GDM1 (cell line): ENCODE measurements around the gene HECW1.
"Not testable (repeated sequence)": the region's sequence is repeated elsewhere in the genome, so short reads cannot be mapped to it uniquely, and the experiment has no call there.

Experiments
- DNase-seq: peaks from one replicate; lab custom pipeline; 2025; lab: John Stamatoyannopoulos, UW

Gene HECW1

DNA sequence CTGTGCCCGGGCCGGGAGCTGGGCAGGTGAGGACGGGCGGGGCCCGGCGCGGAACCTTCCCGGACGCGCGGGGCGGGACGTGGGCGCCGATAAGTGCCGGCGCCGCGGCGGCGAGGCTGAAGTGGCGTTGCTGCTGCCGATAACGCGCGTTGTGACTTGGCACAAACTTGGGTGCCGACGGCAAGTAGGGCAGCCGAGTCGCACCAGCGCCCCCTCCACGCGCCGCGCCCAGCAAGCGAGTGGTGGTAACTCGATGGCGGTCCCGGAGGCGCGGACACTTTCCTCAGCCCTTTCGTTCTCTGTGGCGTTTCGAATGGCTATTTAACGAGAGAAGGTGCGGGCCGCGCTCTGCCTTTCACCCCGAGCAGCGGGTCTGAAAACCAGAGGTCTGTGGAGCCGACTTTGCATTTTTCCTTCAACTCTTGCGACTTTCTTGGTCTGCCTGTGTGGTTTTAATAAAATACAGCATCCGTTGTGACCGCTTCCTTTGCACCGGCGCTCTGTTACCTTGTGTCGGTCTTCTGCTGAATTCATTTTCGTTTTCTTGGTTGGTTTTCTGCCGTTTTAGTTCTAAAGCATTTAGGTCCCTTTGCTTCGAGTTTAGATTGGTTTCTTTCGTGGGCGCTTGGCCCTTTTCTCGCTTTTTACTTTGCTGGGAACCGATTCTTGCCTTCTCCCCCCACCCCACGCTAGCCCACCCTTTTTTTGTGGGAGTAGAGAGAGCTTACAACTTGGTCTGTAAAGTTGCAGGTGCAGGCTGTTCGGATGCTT is 471.2 kb downstream of the HECW1 start:
- DNase-seq: peak; percentile 34

GRCh38 chr7:43584195-43584586 is 471.7 kb downstream of the HECW1 start:
- peak; percentile 7 for DNase-seq

DNA sequence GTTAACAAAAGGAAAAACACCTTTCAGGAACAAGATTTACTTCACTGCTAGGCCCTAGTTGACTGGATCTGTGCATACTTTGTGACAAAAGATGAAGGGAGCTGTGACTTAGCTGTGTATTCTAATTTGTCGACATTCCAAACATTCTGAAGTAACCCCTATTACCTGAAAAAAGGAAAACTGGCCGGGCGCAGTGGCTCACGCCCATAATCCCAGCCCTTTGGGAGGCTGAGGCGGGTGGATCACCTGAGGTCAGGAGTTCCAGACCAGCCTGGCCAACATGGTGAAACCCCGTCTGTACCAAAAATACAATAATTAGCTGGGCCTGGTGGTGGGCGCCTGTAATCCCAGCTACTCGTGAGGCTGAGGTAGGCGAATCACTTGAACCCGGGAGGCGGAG is 472.3 kb downstream of the HECW1 start:
- DNase-seq: not testable (repeated sequence)

DNA sequence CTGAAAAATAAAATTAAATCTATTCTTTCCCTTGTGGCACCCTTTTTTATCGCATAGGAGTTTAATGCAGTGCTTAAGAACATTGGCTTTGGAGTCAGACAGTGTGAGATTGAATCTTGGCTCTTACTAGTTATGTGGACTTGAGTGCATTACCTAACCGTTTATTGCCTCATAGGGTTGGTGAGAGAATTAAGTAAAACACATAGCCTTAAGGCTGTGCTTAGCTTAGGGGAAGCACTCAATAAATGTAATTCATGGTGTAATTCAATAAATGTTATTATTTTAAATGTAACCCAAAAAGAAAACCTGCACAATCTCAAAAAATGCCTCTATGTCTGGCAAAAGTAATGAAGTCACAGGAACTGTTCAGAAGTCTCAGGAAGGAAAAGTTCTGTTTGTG is 473.1 kb downstream of the HECW1 start:
- no peak for DNase-seq

GRCh38 chr7:43586251-43586900 is 473.9 kb downstream of the HECW1 start:
- DNase-seq: no peak

DNA sequence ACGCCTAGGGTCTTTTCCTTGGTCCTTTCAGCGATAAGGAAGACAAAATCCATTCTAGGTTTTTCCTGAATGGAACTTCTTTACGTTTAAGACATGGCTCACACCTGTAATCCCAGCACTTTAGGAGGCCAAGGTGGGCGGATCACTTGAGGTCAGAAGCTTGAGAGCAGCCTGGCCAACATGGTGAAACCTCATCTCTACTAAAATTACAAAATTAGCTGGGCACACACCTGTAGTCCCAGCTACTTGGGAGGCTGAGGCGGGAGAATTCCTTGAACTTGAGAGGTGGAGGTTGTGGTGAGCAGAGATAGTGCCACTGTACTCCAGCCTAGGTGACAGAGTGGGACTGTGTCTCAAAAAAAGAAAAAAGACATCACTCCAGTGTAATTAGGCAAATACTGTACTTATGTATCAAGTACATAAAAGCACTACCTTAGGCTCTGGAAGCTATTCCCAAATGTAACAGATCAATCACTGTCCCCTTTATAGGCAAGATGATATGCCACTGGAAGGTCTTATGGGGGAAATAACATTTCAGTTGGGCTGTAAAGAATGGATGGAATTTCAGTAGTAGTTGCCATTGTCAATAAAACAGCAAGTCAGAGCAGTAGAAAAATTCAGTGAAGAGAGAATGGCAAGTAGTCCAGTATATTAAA is 476.2 kb downstream of the HECW1 start:
- DNase-seq: no peak

- no peak for DNase-seq
These were observed 476.7 kb downstream of the HECW1 start for GRCh38 chr7:43589133-43589478.

- no peak for DNase-seq
These were observed 477.3 kb downstream of the HECW1 start for GRCh38 chr7:43589728-43590127.

DNA sequence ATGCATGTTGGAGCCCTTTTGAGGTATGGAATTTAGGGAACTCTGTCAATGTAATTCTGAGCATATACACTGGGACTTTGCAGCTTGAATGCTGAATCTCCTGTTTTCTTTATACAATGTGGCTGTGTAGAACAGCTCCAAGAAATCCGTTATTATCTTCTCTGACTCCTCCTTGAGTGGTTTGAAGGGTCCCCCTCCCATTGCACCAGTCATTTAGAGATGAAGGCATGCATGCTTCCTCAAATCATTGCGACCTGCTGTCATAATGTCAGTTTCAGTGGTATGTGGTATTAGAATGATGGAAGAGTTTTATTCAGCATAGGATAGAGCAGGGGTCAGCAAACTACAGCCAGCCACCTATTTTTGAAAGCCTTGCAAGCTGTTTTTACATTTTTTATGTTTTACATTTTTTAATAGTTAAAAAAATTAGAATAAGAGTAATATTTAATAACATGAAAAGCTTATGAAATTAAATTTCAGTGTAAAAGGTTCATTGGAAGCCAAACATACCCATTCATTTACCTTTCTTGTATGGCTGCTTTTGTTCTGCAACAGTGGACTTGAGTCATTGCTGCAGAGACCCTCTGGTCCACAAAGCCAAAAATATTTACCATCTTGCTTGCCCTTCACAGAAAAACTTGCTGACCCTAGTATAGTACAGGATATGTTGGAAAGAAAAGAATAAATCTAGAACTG is 478.6 kb downstream of the HECW1 start:
- no peak for DNase-seq

GRCh38 chr7:43591558-43592180 is 479.2 kb downstream of the HECW1 start:
- no peak for DNase-seq

DNA sequence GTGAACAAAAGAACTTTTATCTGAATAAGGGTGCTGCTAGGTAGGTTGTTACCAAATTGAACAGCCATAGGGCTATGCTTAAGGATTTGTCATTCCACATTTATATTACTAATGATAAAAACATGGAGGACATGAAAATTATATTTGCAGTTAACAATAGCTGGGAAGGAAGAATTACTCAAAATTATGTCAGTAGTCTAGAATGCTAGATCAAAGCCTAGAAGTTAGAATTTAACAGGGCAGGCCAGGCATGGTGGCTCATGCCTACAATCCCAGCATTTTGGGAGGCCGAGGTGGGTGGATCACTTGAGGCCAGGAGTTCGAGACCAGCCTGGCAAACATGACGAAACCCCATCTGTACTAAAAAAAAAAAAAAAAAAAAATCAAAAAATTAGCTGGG is 479.9 kb downstream of the HECW1 start:
- no peak for DNase-seq

DNA sequence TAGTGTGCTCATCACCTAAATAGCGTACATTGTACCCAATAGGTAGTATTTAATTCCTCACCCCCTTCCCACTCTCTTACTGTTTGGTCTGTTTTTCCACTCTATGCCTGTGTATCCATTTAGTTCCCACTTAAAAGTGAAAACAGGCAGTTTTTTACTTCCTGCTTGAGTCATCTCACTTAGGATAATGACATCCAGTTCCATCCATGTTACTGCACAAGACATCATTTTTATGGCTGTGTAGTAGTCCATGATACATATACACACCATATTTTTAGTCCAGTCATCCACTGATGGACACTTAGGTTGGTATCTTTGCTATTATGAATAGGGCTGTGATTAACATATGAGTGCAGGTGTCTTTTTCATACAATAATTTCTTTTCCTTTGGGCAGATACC is 480.6 kb downstream of the HECW1 start:
- no peak for DNase-seq

GRCh38 chr7:43594020-43594419 is 481.6 kb downstream of the HECW1 start:
- DNase-seq: no peak

DNA sequence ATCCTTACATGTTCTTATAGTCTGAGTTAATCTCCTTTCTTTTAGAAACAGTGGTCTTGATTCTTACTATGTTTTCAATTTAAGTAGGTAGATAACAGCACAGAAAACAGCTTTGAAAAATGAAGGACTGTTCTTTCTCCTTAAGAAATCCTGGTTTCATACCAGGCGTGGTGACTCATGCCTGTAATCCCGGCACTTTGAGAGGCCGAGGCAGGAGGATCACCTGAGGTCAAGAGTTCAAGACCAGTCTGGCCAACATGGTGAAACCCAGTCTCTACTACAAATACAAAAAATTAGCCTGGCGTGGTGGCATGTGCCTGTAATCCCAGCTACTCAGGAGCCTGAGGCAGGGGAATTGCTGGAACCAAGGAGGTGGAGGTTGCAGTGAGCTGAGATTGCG is 484.0 kb downstream of the HECW1 start:
- not testable (repeated sequence) for DNase-seq

- DNase-seq: no peak
These were observed 487.6 kb downstream of the HECW1 start for GRCh38 chr7:43600056-43600455.

DNA sequence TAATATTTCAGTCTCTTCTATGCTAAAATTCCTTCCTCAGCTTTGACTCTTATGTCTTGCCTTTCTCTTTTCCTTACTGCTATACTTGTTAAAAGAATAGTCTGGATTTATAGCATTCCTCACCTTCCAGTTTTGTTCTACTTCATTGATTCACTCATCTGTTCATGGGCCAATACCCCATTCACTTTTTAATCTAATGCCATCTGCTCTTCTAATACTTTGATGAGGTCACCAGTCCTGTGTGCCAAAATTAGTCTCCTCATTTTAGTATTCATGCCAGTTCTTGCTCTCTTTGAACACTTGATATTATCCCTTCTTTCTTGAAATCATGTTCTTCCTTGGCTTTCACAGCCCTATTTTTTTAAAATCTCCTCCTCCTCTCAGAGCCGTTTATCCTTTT is 489.8 kb downstream of the HECW1 start:
- DNase-seq: no peak

DNA sequence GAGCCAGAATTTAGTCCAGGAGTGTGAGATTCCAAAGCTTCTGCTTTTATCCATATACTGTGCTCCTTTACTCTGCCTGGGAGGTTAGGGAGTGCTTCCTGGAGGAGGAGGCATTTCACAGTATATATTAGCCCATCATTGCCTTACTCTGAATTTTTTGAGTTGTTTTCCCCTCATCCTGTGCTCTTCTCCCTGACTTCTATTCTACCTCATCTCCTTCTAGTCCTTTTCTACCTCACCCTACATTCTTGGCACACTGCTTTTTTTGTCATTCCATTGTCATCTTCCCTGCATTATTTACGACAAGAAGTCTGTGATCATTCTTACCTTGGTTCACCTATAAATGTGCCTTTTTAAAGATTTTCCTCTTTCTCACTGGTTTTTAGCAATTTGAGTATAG is 491.8 kb downstream of the HECW1 start:
- no peak for DNase-seq

DNA sequence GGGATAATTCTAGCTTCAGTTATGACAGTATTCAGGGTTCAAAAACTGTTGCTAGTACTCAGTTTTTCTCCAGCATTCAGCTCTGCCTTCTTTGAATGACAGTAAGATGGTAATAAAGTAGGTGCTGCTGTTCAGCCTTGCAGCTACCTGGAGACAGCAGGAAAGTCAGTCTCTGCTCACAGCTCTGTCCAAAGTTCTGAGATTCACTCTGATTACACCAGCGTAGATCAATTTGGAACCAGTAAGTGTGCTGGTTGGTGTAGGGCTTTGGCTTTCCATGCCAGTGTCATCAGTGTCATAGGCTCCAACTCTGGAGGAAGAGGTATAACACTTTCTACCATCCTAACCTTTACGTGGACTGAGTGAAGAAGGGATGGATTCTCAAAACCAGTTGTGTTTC is 496.6 kb downstream of the HECW1 start:
- DNase-seq: no peak

GRCh38 chr7:43612128-43612527 is 499.7 kb downstream of the HECW1 start:
- DNase-seq: no peak

DNA sequence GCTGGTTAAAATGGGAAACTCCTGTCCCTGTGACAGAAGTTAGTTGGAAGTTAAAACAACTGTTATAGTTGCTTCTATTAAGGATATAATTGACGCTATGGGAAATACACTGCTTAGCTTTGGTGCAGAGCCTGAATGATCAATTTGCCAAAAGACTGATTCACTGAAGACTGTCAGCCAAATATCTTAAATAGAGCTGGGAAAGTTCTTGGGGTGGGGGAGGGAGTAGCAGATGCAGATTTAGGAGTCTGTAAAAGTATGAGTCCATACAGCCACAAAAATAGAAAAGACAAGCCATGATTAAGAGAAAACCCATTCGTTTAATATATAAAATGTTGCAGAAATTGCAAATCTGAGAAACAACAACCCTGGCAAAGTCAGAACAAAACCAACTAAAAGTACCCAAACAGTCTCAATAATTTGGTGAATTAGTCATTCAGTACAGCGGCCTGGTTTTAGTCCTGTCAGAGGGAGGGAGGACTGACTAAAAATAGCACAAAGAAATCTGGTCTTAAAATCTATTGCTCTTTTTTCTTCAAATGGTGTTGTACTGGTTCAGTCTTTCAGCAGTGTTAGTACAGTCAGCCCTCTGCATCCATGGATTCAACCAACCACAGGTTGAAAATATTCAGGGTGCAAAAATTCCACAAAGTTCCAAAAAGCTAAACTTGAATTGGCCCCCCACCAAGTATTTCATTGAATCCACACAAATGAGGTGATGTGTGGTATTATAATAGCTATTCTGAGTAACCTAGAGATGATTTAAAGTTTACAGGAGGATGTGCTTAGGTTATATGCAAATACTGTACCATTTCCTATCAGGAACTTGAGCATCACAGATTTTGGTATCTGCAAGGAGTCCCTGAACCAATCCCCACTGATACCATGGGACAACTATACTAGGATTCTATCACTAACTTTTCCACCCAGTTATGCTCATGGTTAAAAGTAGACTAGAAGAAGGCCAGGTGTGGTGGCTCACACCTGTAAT is 500.4 kb downstream of the HECW1 start:
- DNase-seq: no peak
